Urothelium cell line (cell line): Measurements from ENCODE around the gene OR6M1.

Experiments used
- DNase-seq: peaks from one replicate; pipeline ENCODE4 v3.0.0; 2011; ENCODE audit warnings: low spot score, mixed read lengths
- FAIRE-seq: peaks from 2 replicates; lab custom pipeline; 2011; peaks lifted over from hg19 to GRCh38; lab: Jason Lieb, UNC

OR6M1 gene

GRCh38 chr11:123775715-123776549, 30.2 kb downstream of the OR6M1 start:
- FAIRE-seq (no peak), DNase-seq (no peak)

- DNase-seq = no peak
- no peak for FAIRE-seq
Measured at GRCh38 chr11:123775289-123775688, 30.9 kb downstream of the OR6M1 start.

GRCh38 chr11:123773959-123774358, 32.2 kb downstream of the OR6M1 start:
- DNase-seq (no peak), FAIRE-seq (no peak)

- FAIRE-seq = no peak
Measured at GRCh38 chr11:123773026-123773425, 33.1 kb downstream of the OR6M1 start.

GRCh38 chr11:123771664-123772063, 34.5 kb downstream of the OR6M1 start:
- FAIRE-seq (no peak), DNase-seq (no peak)

More at GRCh38 chr11:123773026-123773425, 33.1 kb downstream of the OR6M1 start:
- DNase-seq = no peak

- DNase-seq (no peak), FAIRE-seq (no peak)
Measured at GRCh38 chr11:123770712-123771111, 35.4 kb downstream of the OR6M1 start.

GRCh38 chr11:123765601-123766000, 40.5 kb downstream of the OR6M1 start:
- DNase-seq (no peak), FAIRE-seq (no peak)

- DNase-seq = no peak
- FAIRE-seq = no peak
Measured at GRCh38 chr11:123762422-123762821, 43.7 kb downstream of the OR6M1 start.

- FAIRE-seq = no peak
- no peak for DNase-seq
Measured at GRCh38 chr11:123760894-123761293, 45.3 kb downstream of the OR6M1 start.

GRCh38 chr11:123757976-123758375, 48.2 kb downstream of the OR6M1 start:
- FAIRE-seq = no peak

GRCh38 chr11:123755813-123756212, 50.3 kb downstream of the OR6M1 start:
- no peak for FAIRE-seq
- no peak for DNase-seq

More at GRCh38 chr11:123757976-123758375, 48.2 kb downstream of the OR6M1 start:
- DNase-seq = no peak
